GM21528 (cell line): ENCODE data around the gene MC4R.

Experiments
- ATAC-seq: cut with Tn5 transposase; IDR thresholded peaks from one replicate; pipeline ENCODE4 v1.9.1; 2021; ENCODE audit warnings: mild to moderate bottlenecking, moderate library complexity; ENCODE audit not compliant: unreplicated experiment, low FRiP score

Gene MC4R

GRCh38 chr18:60331890-60332289 lies 40.7 kb downstream of the MC4R start:
- ATAC-seq: no peak

- no peak for ATAC-seq
These were observed 43.4 kb downstream of the MC4R start for GRCh38 chr18:60329131-60329530.

DNA sequence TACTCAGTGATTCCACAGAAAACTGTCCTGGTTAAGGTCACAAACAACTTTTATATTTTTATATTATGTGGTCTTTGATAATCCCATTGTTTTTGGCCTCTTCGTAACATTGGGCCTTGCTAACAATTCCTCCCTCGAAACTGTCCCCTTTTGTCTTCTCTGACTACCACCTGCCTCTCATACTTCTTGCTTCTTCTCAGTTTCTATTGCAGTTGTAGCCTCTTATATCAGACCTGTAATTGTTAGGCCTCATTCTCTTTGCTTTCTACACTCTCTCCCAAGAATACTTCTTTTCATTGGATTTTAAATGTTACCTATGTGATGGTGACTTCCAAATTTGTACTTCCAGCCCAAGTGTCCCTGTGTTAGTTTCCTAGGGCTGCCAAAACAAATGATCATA lies 44.7 kb downstream of the MC4R start:
- no peak for ATAC-seq

DNA sequence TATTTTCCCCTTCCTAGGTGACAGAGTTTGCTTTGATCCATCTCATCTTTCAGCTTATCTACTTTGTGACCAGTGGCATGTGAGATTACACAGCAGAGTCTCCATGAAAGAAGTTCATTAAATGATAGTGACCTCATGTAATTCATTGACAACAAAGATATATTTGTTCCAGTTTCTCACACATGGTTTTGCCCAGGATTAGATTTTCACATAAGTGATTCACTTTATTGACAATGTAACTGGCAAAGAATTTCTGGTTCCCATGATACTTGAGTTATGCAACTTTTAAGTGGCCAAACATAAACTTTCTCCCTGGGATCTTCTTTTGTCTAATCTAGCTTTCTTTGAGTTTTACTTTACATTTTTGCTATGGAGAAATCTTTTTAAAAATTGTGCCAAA lies 50.0 kb downstream of the MC4R start:
- no peak for ATAC-seq
